Suppressor macrophage treated with lipopolysaccharide for 1 hour (primary cell): ENCODE data around the gene TMEM88.

Experiments
- DNase-seq, 3 donors: peaks; one replicate each; pipeline ENCODE4 v3.0.0-alpha.2; 2020 to 2022

TMEM88 gene

GRCh38 chr17:7856011-7856810 is 1.3 kb downstream of the TMEM88 start:
- DNase-seq = peak; percentile 42 to 64 (median 47)

- peak; percentile 93 to 97 (median 97) for DNase-seq
Measured at GRCh38 chr17:7856811-7857712, 2.2 kb downstream of the TMEM88 start, which contains the start of gene NAA38. Gene NAA38, minus strand, starts transcription at chr17:7857559. Its CDS starts 96 bp downstream, at chr17:7857463.

GRCh38 chr17:7857713-7858521 is 3.1 kb downstream of the TMEM88 start, which contains the start of gene CYB5D1:
Gene CYB5D1, plus strand, starts transcription at chr17:7858003. Its CDS starts 132 bp downstream, at chr17:7858135.
- peak; percentile 89 to 92 (median 91) for DNase-seq

GRCh38 chr17:7858522-7858810 is 3.6 kb downstream of the TMEM88 start:
- peak; percentile 59 to 66 (median 61) for DNase-seq

GRCh38 chr17:7859028-7859427 is 4.2 kb downstream of the TMEM88 start:
- peak in 1 of 3 donors; percentile 10 for DNase-seq

- DNase-seq = peak; percentile 49 to 53 (median 51)
Measured at GRCh38 chr17:7862692-7863437, 8.0 kb downstream of the TMEM88 start.

GRCh38 chr17:7864384-7864783 is 9.5 kb downstream of the TMEM88 start:
- DNase-seq = peak in 1 of 3 donors; percentile 11

GRCh38 chr17:7864995-7865650 is 10.3 kb downstream of the TMEM88 start:
- DNase-seq = peak in 1 of 3 donors; percentile 26

GRCh38 chr17:7867881-7868329 is 13.0 kb downstream of the TMEM88 start:
- DNase-seq = peak in 2 of 3 donors; percentile 61

GRCh38 chr17:7873051-7873450 is 18.2 kb downstream of the TMEM88 start:
- peak in 2 of 3 donors; percentile 38 to 43 for DNase-seq

- no peak for DNase-seq
Measured at GRCh38 chr17:7875804-7876370, 21.0 kb downstream of the TMEM88 start.

- no peak for DNase-seq
Measured at GRCh38 chr17:7878234-7878633, 23.4 kb downstream of the TMEM88 start.

- DNase-seq = no peak
Measured at GRCh38 chr17:7880076-7880868, 25.4 kb downstream of the TMEM88 start.

- DNase-seq = no peak
Measured at GRCh38 chr17:7881276-7882054, 26.6 kb downstream of the TMEM88 start.

- no peak for DNase-seq
Measured at GRCh38 chr17:7882068-7882467, 27.2 kb downstream of the TMEM88 start.

- DNase-seq = no peak
Measured at GRCh38 chr17:7882629-7883028, 27.8 kb downstream of the TMEM88 start.

GRCh38 chr17:7883781-7884386 is 29.0 kb downstream of the TMEM88 start:
- DNase-seq = no peak

GRCh38 chr17:7884581-7885366 is 29.9 kb downstream of the TMEM88 start:
- no peak for DNase-seq
